Measurements from ENCODE around the gene ZNF804A. TPM values are rescaled to one million over a fixed set of nuclear protein-coding genes. Genes with fewer than 3 reads are reported as not detected.

ZNF804A gene
- total RNA-seq, 2 experiments from 2014 or later: not detected

GRCh38 chr2:184765112-184765895 lies 167.0 kb downstream of the ZNF804A start:
- H3K4me1 Mint-ChIP-seq: no peaks in the 10 kb centered on the region
- H3K27ac Mint-ChIP-seq: no peak overlapping the region
- H3K36me3 Mint-ChIP-seq (ENCODE audit: low read depth): no peaks in the 10 kb centered on the region
- H3K27me3 Mint-ChIP-seq: no peaks in the 10 kb centered on the region
- H3K4me3 Mint-ChIP-seq: no peak overlapping the region
- ChIA-PET CTCF (no interaction called here), POLR2A (no interaction called here)
- H3K9me3 Mint-ChIP-seq: peaks cover 2% of the 10 kb centered on the region
- no peak for DNase-seq

GRCh38 chr2:184767059-184767458 lies 168.7 kb downstream of the ZNF804A start:
- ChIA-PET CTCF (no interaction called here), POLR2A (no interaction called here)
- DNase-seq: no peak
- Mint-ChIP-seq H3K36me3 (ENCODE audit: low read depth) (no peaks in the 10 kb centered on the region), H3K27ac (no peak overlapping the region), H3K4me1 (no peaks in the 10 kb centered on the region), H3K27me3 (no peaks in the 10 kb centered on the region), H3K4me3 (no peak overlapping the region), H3K9me3 (peaks cover 2% of the 10 kb centered on the region)

- Mint-ChIP-seq H3K27ac (no peak overlapping the region), H3K4me3 (no peak overlapping the region), H3K9me3 (no peaks in the 10 kb centered on the region), H3K4me1 (no peaks in the 10 kb centered on the region), H3K27me3 (no peaks in the 10 kb centered on the region), H3K36me3 (ENCODE audit: low read depth) (no peaks in the 10 kb centered on the region)
- ChIA-PET POLR2A (no interaction called here), CTCF (no interaction called here)
- no peak for DNase-seq
These were observed 170.7 kb downstream of the ZNF804A start for GRCh38 chr2:184769023-184769422.

GRCh38 chr2:184769686-184770085 lies 171.4 kb downstream of the ZNF804A start:
- H3K27me3 Mint-ChIP-seq: no peaks in the 10 kb centered on the region
- no peak for DNase-seq
- no peak overlapping the region for H3K27ac Mint-ChIP-seq
- ChIA-PET CTCF (no interaction called here), POLR2A (no interaction called here)
- H3K4me3 Mint-ChIP-seq: no peak overlapping the region
- H3K9me3 Mint-ChIP-seq: no peaks in the 10 kb centered on the region
- H3K4me1 Mint-ChIP-seq: no peaks in the 10 kb centered on the region
- H3K36me3 Mint-ChIP-seq (ENCODE audit: low read depth): no peaks in the 10 kb centered on the region

- CTCF ChIA-PET: no interaction called here
- H3K9me3 Mint-ChIP-seq: peaks cover 9% of the 10 kb centered on the region
These were observed 181.4 kb downstream of the ZNF804A start for GRCh38 chr2:184779777-184780176.

GRCh38 chr2:184780384-184780783 lies 182.1 kb downstream of the ZNF804A start:
- CTCF ChIA-PET: no interaction called here
- DNase-seq: no peak
- no peaks in the 10 kb centered on the region for H3K4me1 Mint-ChIP-seq
- peaks cover 9% of the 10 kb centered on the region for H3K9me3 Mint-ChIP-seq
- no peaks in the 10 kb centered on the region for H3K27me3 Mint-ChIP-seq
- POLR2A ChIA-PET: no interaction called here
- no peak overlapping the region for H3K27ac Mint-ChIP-seq
- H3K36me3 Mint-ChIP-seq (ENCODE audit: low read depth): no peaks in the 10 kb centered on the region
- no peak overlapping the region for H3K4me3 Mint-ChIP-seq

More at GRCh38 chr2:184779777-184780176, 181.4 kb downstream of the ZNF804A start:
- POLR2A ChIA-PET: no interaction called here
- H3K36me3 Mint-ChIP-seq (ENCODE audit: low read depth): no peaks in the 10 kb centered on the region
- no peak overlapping the region for H3K4me3 Mint-ChIP-seq
- no peak overlapping the region for H3K27ac Mint-ChIP-seq
- H3K27me3 Mint-ChIP-seq: no peaks in the 10 kb centered on the region
- DNase-seq: no peak
- H3K4me1 Mint-ChIP-seq: no peaks in the 10 kb centered on the region

- peaks cover 9% of the 10 kb centered on the region for H3K9me3 Mint-ChIP-seq
- no peak overlapping the region for H3K27ac Mint-ChIP-seq
- no peaks in the 10 kb centered on the region for H3K36me3 Mint-ChIP-seq (ENCODE audit: low read depth)
- no peak for DNase-seq
- no peak overlapping the region for H3K4me3 Mint-ChIP-seq
- no peaks in the 10 kb centered on the region for H3K4me1 Mint-ChIP-seq
- no peaks in the 10 kb centered on the region for H3K27me3 Mint-ChIP-seq
- CTCF ChIA-PET: no interaction called here
- POLR2A ChIA-PET: no interaction called here
These were observed 182.6 kb downstream of the ZNF804A start for GRCh38 chr2:184780944-184781343.

- H3K9me3 Mint-ChIP-seq: peaks cover 5% of the 10 kb centered on the region
- no peaks in the 10 kb centered on the region for H3K36me3 Mint-ChIP-seq (ENCODE audit: low read depth)
- no peak overlapping the region for H3K4me3 Mint-ChIP-seq
- no peak for DNase-seq
- ChIA-PET POLR2A (no interaction called here), CTCF (no interaction called here)
- H3K27ac Mint-ChIP-seq: no peak overlapping the region
- H3K4me1 Mint-ChIP-seq: no peaks in the 10 kb centered on the region
- no peaks in the 10 kb centered on the region for H3K27me3 Mint-ChIP-seq
These were observed 185.2 kb downstream of the ZNF804A start for GRCh38 chr2:184783576-184783975.

- POLR2A ChIA-PET: no interaction called here
- H3K4me3 Mint-ChIP-seq: no peak overlapping the region
- no peak for DNase-seq
- H3K27me3 Mint-ChIP-seq: no peaks in the 10 kb centered on the region
- no peaks in the 10 kb centered on the region for H3K36me3 Mint-ChIP-seq (ENCODE audit: low read depth)
- CTCF ChIA-PET: no interaction called here
- peaks cover 17% of the 10 kb centered on the region for H3K9me3 Mint-ChIP-seq
- H3K27ac Mint-ChIP-seq: no peak overlapping the region
- H3K4me1 Mint-ChIP-seq: no peaks in the 10 kb centered on the region
These were observed 194.8 kb downstream of the ZNF804A start for GRCh38 chr2:184793176-184793575.

- no peak overlapping the region for H3K4me3 Mint-ChIP-seq
- ChIA-PET CTCF (no interaction called here), POLR2A (no interaction called here)
- peaks cover 8% of the 10 kb centered on the region for H3K9me3 Mint-ChIP-seq
- H3K27me3 Mint-ChIP-seq: no peaks in the 10 kb centered on the region
- no peaks in the 10 kb centered on the region for H3K36me3 Mint-ChIP-seq (ENCODE audit: low read depth)
- no peaks in the 10 kb centered on the region for H3K4me1 Mint-ChIP-seq
- DNase-seq: no peak
- H3K27ac Mint-ChIP-seq: no peak overlapping the region
These were observed 201.1 kb downstream of the ZNF804A start for GRCh38 chr2:184799379-184799778.

GRCh38 chr2:184814421-184814820 lies 216.1 kb downstream of the ZNF804A start:
- H3K27ac Mint-ChIP-seq: no peak overlapping the region
- no peaks in the 10 kb centered on the region for H3K4me1 Mint-ChIP-seq
- CTCF ChIA-PET: no interaction called here
- POLR2A ChIA-PET: no interaction called here
- DNase-seq: no peak
- no peaks in the 10 kb centered on the region for H3K36me3 Mint-ChIP-seq (ENCODE audit: low read depth)
- no peak overlapping the region for H3K4me3 Mint-ChIP-seq
- no peaks in the 10 kb centered on the region for H3K27me3 Mint-ChIP-seq
- H3K9me3 Mint-ChIP-seq: peaks cover 11% of the 10 kb centered on the region

GRCh38 chr2:184815824-184816223 lies 217.5 kb downstream of the ZNF804A start:
- CTCF ChIA-PET: no interaction called here
- no peaks in the 10 kb centered on the region for H3K4me1 Mint-ChIP-seq
- no peaks in the 10 kb centered on the region for H3K36me3 Mint-ChIP-seq (ENCODE audit: low read depth)
- DNase-seq: no peak
- H3K27me3 Mint-ChIP-seq: no peaks in the 10 kb centered on the region
- no peak overlapping the region for H3K27ac Mint-ChIP-seq
- POLR2A ChIA-PET: no interaction called here
- H3K4me3 Mint-ChIP-seq: no peak overlapping the region
- H3K9me3 Mint-ChIP-seq: peaks cover 10% of the 10 kb centered on the region

GRCh38 chr2:184824597-184824996 lies 226.3 kb downstream of the ZNF804A start:
- Mint-ChIP-seq H3K27me3 (no peaks in the 10 kb centered on the region), H3K4me3 (no peak overlapping the region), H3K4me1 (no peaks in the 10 kb centered on the region), H3K36me3 (ENCODE audit: low read depth) (no peaks in the 10 kb centered on the region), H3K27ac (no peak overlapping the region), H3K9me3 (peaks cover 5% of the 10 kb centered on the region)
- POLR2A ChIA-PET: no interaction called here
- CTCF ChIA-PET: no interaction called here
- no peak for DNase-seq

GRCh38 chr2:184830531-184830930 lies 232.2 kb downstream of the ZNF804A start:
- no peak for DNase-seq
- Mint-ChIP-seq H3K27me3 (no peaks in the 10 kb centered on the region), H3K27ac (no peak overlapping the region), H3K9me3 (no peaks in the 10 kb centered on the region), H3K4me3 (no peak overlapping the region), H3K4me1 (no peaks in the 10 kb centered on the region), H3K36me3 (ENCODE audit: low read depth) (no peaks in the 10 kb centered on the region)
- POLR2A ChIA-PET: no interaction called here
- CTCF ChIA-PET: no interaction called here

Measured in activated CD4-positive, alpha-beta memory T cell treated with anti-CD3 and anti-CD28 coated beads, Interleukin-2, amount 10 ng/mL, durations not matched to agents 7 days and 5 days (primary cell).